Spleen (tissue), 7 donors: ENCODE measurements around the gene ZNF816.

Source experiments
- CTCF ChIP-seq, 11 experiments: fragments of 200-600 bp in 7 of 11; fragments of 450-650 bp in 4 of 11; sonication (generic) in 4 of 11; IDR thresholded peaks in 8 of 11; conservative IDR thresholded peaks in 3 of 11; 1 replicate in 7 of 11; 2 replicates in 4 of 11; pipeline versions ENCODE4 v1.4.0 to v1.8.0; 2016 to 2021; ENCODE audit warnings: antibody characterized with exemption in 11 of 11, inconsistent platforms in 4 of 11, mild to moderate bottlenecking in 1 of 11
- POLR2A ChIP-seq, 3 donors: fragments of 450-650 bp; IDR thresholded peaks; one replicate each; pipeline ENCODE4 v1.5.1; 2017; ENCODE audit warnings: antibody characterized with exemption in 3 of 3, mild to moderate bottlenecking in 1 of 3
- POLR2AphosphoS5 ChIP-seq, 3 donors: sonication (generic); formaldehyde crosslinking; IDR thresholded peaks; one replicate each; pipeline ENCODE4 v1.5.1; 2017; ENCODE audit warnings: antibody characterized with exemption in 3 of 3
- donor health status: DM: no; HTN: no; CAD: no; lungs with moderate emphysema.
- donor health status: DM: no; HTN: no; CAD: no.
- donor health status: DM: no; HTN: no; CAD: no.

DNA sequence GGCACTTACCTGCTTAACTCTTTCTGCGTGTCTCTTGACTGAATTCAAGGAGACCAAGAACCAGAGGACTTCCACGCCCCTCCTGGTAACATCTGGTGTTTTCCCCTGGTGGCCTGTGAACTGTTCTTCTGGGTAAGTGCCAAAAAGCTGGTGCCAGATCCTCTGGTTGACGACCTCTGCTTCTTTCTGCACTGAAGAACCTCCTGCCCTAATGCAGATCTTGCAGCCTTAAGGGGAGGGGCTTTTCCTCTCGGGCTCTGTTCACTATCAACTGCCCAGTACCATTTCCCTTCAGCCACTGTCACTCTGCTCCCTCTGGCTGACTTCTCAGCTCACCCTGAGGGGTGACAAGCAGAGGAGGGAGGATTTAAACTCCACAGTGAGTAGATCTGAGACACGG is 44.9 kb upstream of the ZNF816 start:
- TF ChIP-seq CTCF (IDR thresholded peaks at IDR 0.05 in 8 of 11, conservative IDR thresholded peaks at IDR 0.05 in 3 of 11) = no peak
- TF ChIP-seq POLR2A (IDR thresholded peaks at IDR 0.05) = no peak
- TF ChIP-seq POLR2AphosphoS5 (IDR thresholded peaks at IDR 0.05) = no peak
